Loucy (cell line): ENCODE data around the gene FRRS1L.

Experiments used
- H2AFZ ChIP-seq: fragments of 200-600 bp; sonication (generic); 2 replicates; pipeline ENCODE4 v1.6.0; 2016; ENCODE audit warnings: antibody characterized with exemption, mild to moderate bottlenecking, low read length, moderate library complexity
- H3F3A ChIP-seq: fragments of 200-600 bp; 2 replicates; pipeline ENCODE4 v1.6.0; 2016; ENCODE audit warnings: antibody characterized with exemption, low read depth, mild to moderate bottlenecking
- H3K27me3 ChIP-seq: fragments of 200-600 bp; sonication (generic); 2 replicates; pipeline ENCODE4 v1.6.1; 2014; ENCODE audit warnings: low read length, mild to moderate bottlenecking; ENCODE audit not compliant: insufficient read depth, poor library complexity, severe bottlenecking
- H3K36me3 ChIP-seq: fragments of 200-600 bp; sonication (generic); 2 replicates; pipeline ENCODE4 v1.6.1; 2016; ENCODE audit warnings: low read length; ENCODE audit not compliant: insufficient read depth
- H3K4me1 ChIP-seq: fragments of 200-600 bp; sonication (generic); 2 replicates; pipeline ENCODE4 v1.5.1; 2014; ENCODE audit warnings: low read length, mild to moderate bottlenecking; ENCODE audit not compliant: insufficient read depth, poor library complexity, severe bottlenecking
- H3K4me2 ChIP-seq: fragments of 200-600 bp; sonication (generic); 2 replicates; pipeline ENCODE4 v1.6.0; 2014; ENCODE audit warnings: antibody characterized with exemption, low read length, low read depth, mild to moderate bottlenecking; ENCODE audit not compliant: poor library complexity, severe bottlenecking
- H3K4me3 ChIP-seq: fragments of 200-600 bp; sonication (generic); 2 replicates; pipeline ENCODE4 v1.5.1; 2014; ENCODE audit warnings: low read length, mild to moderate bottlenecking, mixed read lengths; ENCODE audit not compliant: poor library complexity, severe bottlenecking
- H3K79me2 ChIP-seq: fragments of 200-600 bp; sonication (generic); 2 replicates; pipeline ENCODE4 v1.6.1; 2014; ENCODE audit warnings: low read length; ENCODE audit not compliant: insufficient read depth
- H3K9ac ChIP-seq: fragments of 200-600 bp; sonication (generic); 2 replicates; pipeline ENCODE4 v1.6.0; 2014; ENCODE audit warnings: mild to moderate bottlenecking, low read depth, low read length, moderate library complexity; ENCODE audit not compliant: poor library complexity, severe bottlenecking
- H3K9me2 ChIP-seq: fragments of 200-600 bp; sonication (generic); replicated peaks from 2 replicates; pipeline ENCODE4 v1.6.1; 2016; ENCODE audit warnings: low read depth, low read length, mixed read lengths
- H3K9me3 ChIP-seq: fragments of 200-600 bp; sonication (generic); 2 replicates; pipeline ENCODE4 v1.6.1; 2014; ENCODE audit warnings: mild to moderate bottlenecking, antibody characterized with exemption, low read length, low read depth; ENCODE audit not compliant: insufficient read depth
- H4K20me1 ChIP-seq: fragments of 200-600 bp; sonication (generic); 2 replicates; pipeline ENCODE4 v1.6.0; 2014; ENCODE audit warnings: antibody characterized with exemption, low read length, mild to moderate bottlenecking; ENCODE audit not compliant: insufficient read depth, poor library complexity, severe bottlenecking
- CTCF ChIP-seq: fragments of 200-600 bp; sonication (generic); conservative IDR thresholded peaks from 2 replicates; pipeline ENCODE4 v1.5.1; 2014; ENCODE audit warnings: mild to moderate bottlenecking, antibody characterized with exemption, low read length
- EZH2phosphoT487 ChIP-seq: fragments of 200-600 bp; IDR thresholded peaks from 2 replicates; pipeline ENCODE4 v1.6.1; 2018; ENCODE audit warnings: antibody characterized with exemption, mild to moderate bottlenecking, moderate library complexity, borderline replicate concordance

FRRS1L gene

GRCh38 chr9:109138421-109138820 lies 28.6 kb downstream of the FRRS1L start:
- Histone ChIP-seq H3K4me3 (no peak overlapping the region), H3K79me2 (no peaks in the 10 kb centered on the region), H2AFZ (no peak overlapping the region), H4K20me1 (no peaks in the 10 kb centered on the region), H3K4me1 (no peaks in the 10 kb centered on the region), H3K27me3 (no peaks in the 10 kb centered on the region), H3K9me3 (no peaks in the 10 kb centered on the region), H3K9ac (no peak overlapping the region), H3K36me3 (no peaks in the 10 kb centered on the region), H3K4me2 (no peak overlapping the region), H3K9me2 (no peaks in the 10 kb centered on the region), H3F3A (no peaks in the 10 kb centered on the region)
- no peak for TF ChIP-seq EZH2phosphoT487
- TF ChIP-seq CTCF: no peak

GRCh38 chr9:109134167-109134578 lies 32.9 kb downstream of the FRRS1L start:
- Histone ChIP-seq H3K9ac (no peak overlapping the region), H3K27me3 (no peaks in the 10 kb centered on the region), H3K9me2 (no peaks in the 10 kb centered on the region), H3K79me2 (no peaks in the 10 kb centered on the region), H3K4me2 (no peak overlapping the region), H3K36me3 (no peaks in the 10 kb centered on the region), H3K9me3 (no peaks in the 10 kb centered on the region), H4K20me1 (no peaks in the 10 kb centered on the region), H3F3A (no peaks in the 10 kb centered on the region), H3K4me1 (no peaks in the 10 kb centered on the region), H2AFZ (no peak overlapping the region), H3K4me3 (no peak overlapping the region)
- TF ChIP-seq EZH2phosphoT487 (no peak), CTCF (no peak)

- Histone ChIP-seq H3K4me1 (no peaks in the 10 kb centered on the region), H3K79me2 (no peaks in the 10 kb centered on the region), H4K20me1 (no peaks in the 10 kb centered on the region), H3K4me2 (no peak overlapping the region), H3K36me3 (no peaks in the 10 kb centered on the region), H3K4me3 (no peak overlapping the region), H2AFZ (no peak overlapping the region), H3F3A (no peaks in the 10 kb centered on the region), H3K9me2 (no peaks in the 10 kb centered on the region), H3K9ac (no peak overlapping the region), H3K9me3 (no peaks in the 10 kb centered on the region), H3K27me3 (no peaks in the 10 kb centered on the region)
- TF ChIP-seq EZH2phosphoT487: no peak
- TF ChIP-seq CTCF: no peak
Measured at GRCh38 chr9:109133533-109133932, 33.5 kb downstream of the FRRS1L start.
